ENCODE results near the gene YAP1. TPM values are rescaled to one million over a fixed set of nuclear protein-coding genes. Genes with fewer than 3 reads are reported as not detected.

YAP1 gene
- total RNA-seq, 4 donors from 2014 or later: 220 to 343 (median 275) TPM

- H3K4me1 ChIP-seq: peaks cover 0 to 28% (median 22%) of the 10 kb centered on the region in 4 donors
- no peaks in the 10 kb centered on the region for H3K9me3 ChIP-seq
- no peak overlapping the region for H3K4me3 ChIP-seq
- 41% methylated on average over 2 of the region's 2 CpGs for WGBS
- no peaks in the 10 kb centered on the region for H3K27me3 ChIP-seq
- H3K36me3 ChIP-seq: peaks cover 0 to 35% (median 15%) of the 10 kb centered on the region in 4 donors
- intact Hi-C loops (cut with DNase I): loop anchor here (10.0 kb wide), 1 partner anchor 109 kb away; the partner anchor contains the start of gene YAP1
- peak overlapping the region in 1 of 4 donors; percentile 9 for H3K27ac ChIP-seq (replicated peaks in 1 of 4)
- no peak for DNase-seq (ENCODE audit: extremely low spot score)
- TF ChIP-seq CTCF (IDR thresholded peaks at IDR 0.05): no peak
- TF ChIP-seq POLR2AphosphoS5 (IDR thresholded peaks at IDR 0.05): no peak
- no peak for TF ChIP-seq EP300 (IDR thresholded peaks at IDR 0.05)
- TF ChIP-seq POLR2A (IDR thresholded peaks at IDR 0.05; ENCODE audit: low read depth): no peak
These were observed 113.6 kb downstream of the YAP1 start for GRCh38 chr11:102223859-102224258.

- Histone ChIP-seq H3K4me1 (peaks cover 0 to 42% (median 37%) of the 10 kb centered on the region in 4 donors), H3K9me3 (no peaks in the 10 kb centered on the region), H3K27me3 (no peaks in the 10 kb centered on the region), H3K4me3 (no peak overlapping the region), H3K27ac (replicated peaks in 1 of 4) (peak overlapping the region in 1 of 4 donors; percentile 35), H3K36me3 (peaks cover 0 to 31% (median 15%) of the 10 kb centered on the region in 4 donors)
- whole genome bisulfite sequencing: 71% methylated on average over 4 of the region's 4 CpGs
- DNase-seq (ENCODE audit: extremely low spot score): no peak
- TF ChIP-seq EP300 (IDR thresholded peaks at IDR 0.05) (no peak), POLR2AphosphoS5 (IDR thresholded peaks at IDR 0.05) (no peak), CTCF (IDR thresholded peaks at IDR 0.05) (no peak), POLR2A (IDR thresholded peaks at IDR 0.05; ENCODE audit: low read depth) (no peak)
- intact Hi-C loops (cut with DNase I): loop anchor here (10.0 kb wide), 1 partner anchor 111 kb away; the partner anchor contains the start of gene YAP1
These were observed 115.7 kb downstream of the YAP1 start for GRCh38 chr11:102225689-102226568.

GRCh38 chr11:102226702-102227490 is 116.6 kb downstream of the YAP1 start:
- peaks cover 0 to 39% (median 35%) of the 10 kb centered on the region in 4 donors for H3K4me1 ChIP-seq
- H3K9me3 ChIP-seq: no peaks in the 10 kb centered on the region
- TF ChIP-seq CTCF (IDR thresholded peaks at IDR 0.05) (no peak), EP300 (IDR thresholded peaks at IDR 0.05) (no peak), POLR2A (IDR thresholded peaks at IDR 0.05; ENCODE audit: low read depth) (no peak), POLR2AphosphoS5 (IDR thresholded peaks at IDR 0.05) (no peak)
- no peak for DNase-seq (ENCODE audit: extremely low spot score)
- 65% methylated on average over 9 of the region's 9 CpGs for WGBS
- H3K36me3 ChIP-seq: peaks cover 0 to 31% (median 15%) of the 10 kb centered on the region in 4 donors
- peak overlapping the region in 2 of 4 donors; percentile 7 to 35 for H3K27ac ChIP-seq (replicated peaks in 1 of 4)
- H3K4me3 ChIP-seq: no peak overlapping the region
- intact Hi-C loops (cut with DNase I): loop anchor here (10.0 kb wide), 1 partner anchor 112 kb away; the partner anchor contains the start of gene YAP1
- H3K27me3 ChIP-seq: no peaks in the 10 kb centered on the region

- Histone ChIP-seq H3K27ac (replicated peaks in 1 of 4) (peak overlapping the region; percentile 9 to 37 (median 26)), H3K4me3 (no peak overlapping the region), H3K36me3 (peaks cover 0 to 37% (median 11%) of the 10 kb centered on the region in 4 donors), H3K27me3 (no peaks in the 10 kb centered on the region), H3K4me1 (peaks cover 0 to 42% (median 33%) of the 10 kb centered on the region in 4 donors), H3K9me3 (no peaks in the 10 kb centered on the region)
- no peak for DNase-seq (ENCODE audit: extremely low spot score)
- intact Hi-C loops (cut with DNase I): loop anchor here (10.0 kb wide), 1 partner anchor 115 kb away; the partner anchor contains the start of gene YAP1
- 42% methylated on average over 4 of the region's 4 CpGs for WGBS
- TF ChIP-seq POLR2AphosphoS5 (IDR thresholded peaks at IDR 0.05) (no peak), CTCF (IDR thresholded peaks at IDR 0.05) (no peak), EP300 (IDR thresholded peaks at IDR 0.05) (no peak), POLR2A (IDR thresholded peaks at IDR 0.05; ENCODE audit: low read depth) (no peak)
These were observed 119.4 kb downstream of the YAP1 start for GRCh38 chr11:102229510-102230123.

All from esophagus muscularis mucosa (tissue), 4 donors.